RPMI8226 (cell line): ENCODE measurements around the gene SMOC2.

Experiments
- DNase-seq: peaks from one replicate; pipeline ENCODE4 v3.0.0-alpha.2; 2015

Gene SMOC2

GRCh38 chr6:168636147-168637004, 195.4 kb downstream of the SMOC2 start:
- DNase-seq = no peak

GRCh38 chr6:168637834-168638233, 196.8 kb downstream of the SMOC2 start:
- no peak for DNase-seq

DNA sequence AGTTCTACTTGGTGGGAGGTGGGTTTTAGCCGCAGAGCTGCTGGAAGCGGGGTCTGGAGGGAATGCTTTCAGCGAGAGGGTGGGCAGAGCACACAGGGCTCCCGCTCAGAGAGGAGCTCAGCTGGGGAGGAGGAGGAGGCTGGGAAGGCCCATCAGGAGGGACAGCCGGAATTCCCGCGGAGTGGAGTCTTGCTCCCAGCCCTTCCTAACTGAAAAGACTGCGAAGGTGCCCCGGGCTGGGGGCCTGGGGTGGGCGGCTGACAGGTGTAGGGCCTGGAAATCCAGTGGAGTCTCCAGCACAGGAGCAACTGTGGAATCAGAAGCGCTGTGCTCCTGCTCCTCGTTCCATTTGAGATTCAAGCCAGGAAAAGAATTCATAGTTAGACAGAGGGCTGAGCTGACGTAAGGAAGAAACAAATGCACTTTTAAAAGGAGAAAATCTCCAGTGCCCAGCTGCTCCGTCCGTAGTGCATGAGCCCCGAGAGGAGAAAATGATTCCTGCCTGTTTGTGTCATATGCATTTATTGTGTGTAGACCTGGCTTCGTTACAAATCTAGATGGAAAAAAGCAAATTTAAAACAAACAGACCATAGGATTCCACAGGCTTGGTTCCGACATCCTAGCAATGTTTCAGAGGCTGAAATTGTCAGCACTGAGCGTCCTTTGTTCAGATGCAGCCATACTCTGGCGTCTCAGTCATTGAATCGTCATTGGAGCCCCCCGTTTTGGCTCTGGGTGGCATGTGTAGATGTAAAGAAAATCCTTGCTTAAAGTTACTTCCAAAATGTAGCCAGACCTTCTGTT, 197.7 kb downstream of the SMOC2 start:
- no peak for DNase-seq

GRCh38 chr6:168640181-168640580, 199.2 kb downstream of the SMOC2 start:
- no peak for DNase-seq

DNA sequence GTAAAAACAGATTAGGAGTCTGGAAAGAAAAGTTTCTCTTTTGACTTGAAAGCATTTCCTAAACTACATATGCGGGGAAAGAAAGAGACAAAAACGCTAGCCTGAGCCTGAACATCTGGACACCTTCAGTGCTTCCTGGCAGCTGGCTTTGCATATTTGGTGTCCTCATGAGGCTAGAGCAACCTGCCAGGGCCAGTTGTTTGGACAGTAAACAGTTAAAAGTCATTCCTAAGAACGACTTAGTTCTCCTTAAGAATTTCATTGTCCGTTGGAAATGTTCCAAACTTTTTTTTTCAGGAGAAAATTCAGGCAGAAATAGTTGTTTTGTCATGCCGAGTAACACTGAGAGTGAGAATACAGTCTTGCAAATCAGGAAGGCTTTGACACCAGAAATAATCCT, 199.8 kb downstream of the SMOC2 start:
- DNase-seq = no peak

- DNase-seq = no peak
These were observed 200.5 kb downstream of the SMOC2 start for GRCh38 chr6:168641446-168641845.

DNA sequence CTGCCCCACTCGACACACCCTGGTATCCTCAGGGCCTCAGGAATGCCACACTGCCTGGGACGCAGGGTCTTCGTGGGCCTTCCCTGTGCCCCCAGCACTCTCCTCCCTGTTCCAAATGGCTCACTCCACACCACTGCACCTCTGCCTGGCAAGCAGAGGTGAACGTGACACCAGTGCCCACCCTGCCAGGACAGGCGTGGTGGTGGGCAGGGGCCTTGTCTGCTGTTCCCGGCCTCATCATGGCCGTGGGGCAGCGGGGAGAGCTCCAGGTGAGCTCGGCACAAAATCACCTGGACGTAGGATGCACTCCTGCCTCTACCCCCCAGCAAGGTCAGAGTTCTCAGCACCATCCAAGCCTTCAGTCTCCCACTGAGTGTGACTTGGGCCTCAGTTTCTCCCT, 202.4 kb downstream of the SMOC2 start:
- no peak for DNase-seq

GRCh38 chr6:168645326-168645725, 204.3 kb downstream of the SMOC2 start:
- no peak for DNase-seq

- DNase-seq = no peak
These were observed 206.3 kb downstream of the SMOC2 start for GRCh38 chr6:168647271-168647670.

DNA sequence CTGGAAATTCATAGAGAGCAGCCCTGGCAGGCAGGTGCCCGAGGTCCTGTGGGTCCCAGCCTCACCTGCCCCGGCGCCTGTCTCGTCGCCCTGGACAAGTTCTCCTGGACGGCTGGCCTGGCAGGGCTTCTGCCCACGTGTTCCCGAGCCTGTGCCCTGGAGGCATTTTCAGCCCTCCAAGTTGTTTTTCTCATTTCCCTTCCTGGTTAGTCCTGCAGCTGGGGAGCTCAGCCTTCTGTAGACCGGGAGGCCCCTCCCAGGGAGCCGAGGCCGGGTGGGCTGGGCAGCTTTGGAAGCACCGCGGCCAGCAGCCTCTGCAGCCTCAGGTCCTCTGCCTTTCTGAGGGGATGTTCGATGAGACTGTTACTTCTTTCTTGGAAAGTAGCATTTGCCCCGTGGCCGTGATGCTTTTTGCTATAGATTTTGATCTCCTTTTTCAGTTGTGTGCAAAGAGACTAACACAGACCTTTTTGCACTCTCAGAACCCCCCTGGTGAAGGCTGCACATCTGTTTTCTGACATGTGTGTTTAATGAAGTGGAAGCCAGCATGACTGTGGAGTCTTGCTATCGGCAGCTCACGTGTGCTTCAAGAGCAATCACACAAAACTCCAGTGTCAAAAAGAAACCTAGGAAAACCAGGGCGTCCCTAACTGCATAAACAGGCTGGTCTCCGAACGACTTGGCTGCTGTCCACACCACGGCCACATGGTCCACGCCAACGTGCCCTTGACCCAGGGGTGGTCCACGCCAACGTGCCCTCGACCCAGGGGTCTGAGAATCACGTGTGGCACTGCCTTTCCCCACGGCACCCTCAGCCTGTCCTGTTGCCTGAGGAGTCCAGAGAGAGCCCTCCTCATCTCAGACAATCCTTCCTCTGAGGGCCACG, 207.5 kb downstream of the SMOC2 start:
- DNase-seq = no peak

GRCh38 chr6:168649209-168649608, 208.2 kb downstream of the SMOC2 start:
- DNase-seq = no peak

DNA sequence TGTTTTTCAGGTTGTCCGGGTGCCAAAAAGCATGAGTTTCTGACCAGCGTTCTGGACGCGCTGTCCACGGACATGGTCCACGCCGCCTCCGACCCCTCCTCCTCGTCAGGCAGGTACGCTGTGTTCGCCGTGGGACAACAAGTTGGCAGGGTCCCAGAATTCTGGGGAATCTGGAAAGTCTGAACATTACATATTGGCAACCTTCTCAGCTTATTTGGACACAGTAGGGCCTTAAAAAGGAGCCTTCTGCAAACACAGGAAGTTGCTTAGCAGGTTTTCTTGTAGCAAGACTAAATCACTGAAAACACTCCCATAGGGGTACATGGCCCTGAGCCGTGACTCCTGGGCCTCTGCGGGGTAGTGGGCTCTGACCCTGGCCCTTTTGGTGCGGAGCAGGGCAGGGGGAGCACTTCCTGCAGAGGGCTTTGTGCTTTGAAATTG, 209.7 kb downstream of the SMOC2 start:
- no peak for DNase-seq

GRCh38 chr6:168655462-168656152, 214.6 kb downstream of the SMOC2 start:
- no peak for DNase-seq

DNA sequence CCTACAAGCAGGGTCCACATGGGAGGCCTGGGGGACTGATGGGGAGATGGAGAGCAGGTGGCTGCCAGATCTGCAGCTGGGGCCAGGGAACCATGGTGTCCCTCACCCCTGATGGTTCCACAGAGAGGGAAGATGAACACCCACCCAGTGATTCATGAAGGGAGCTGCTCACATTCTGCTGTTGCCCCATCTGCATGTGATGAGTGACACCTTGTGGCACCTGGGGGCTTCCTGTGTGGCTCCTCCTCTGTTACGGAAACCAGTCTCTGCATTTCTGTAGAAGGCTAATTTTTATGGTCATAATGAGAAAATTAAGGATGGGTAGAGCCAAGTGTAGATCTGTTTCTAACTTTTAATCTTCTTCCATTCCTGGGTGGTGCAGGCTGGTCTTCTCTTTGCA, 217.1 kb downstream of the SMOC2 start:
- DNase-seq = peak; percentile 10

DNA sequence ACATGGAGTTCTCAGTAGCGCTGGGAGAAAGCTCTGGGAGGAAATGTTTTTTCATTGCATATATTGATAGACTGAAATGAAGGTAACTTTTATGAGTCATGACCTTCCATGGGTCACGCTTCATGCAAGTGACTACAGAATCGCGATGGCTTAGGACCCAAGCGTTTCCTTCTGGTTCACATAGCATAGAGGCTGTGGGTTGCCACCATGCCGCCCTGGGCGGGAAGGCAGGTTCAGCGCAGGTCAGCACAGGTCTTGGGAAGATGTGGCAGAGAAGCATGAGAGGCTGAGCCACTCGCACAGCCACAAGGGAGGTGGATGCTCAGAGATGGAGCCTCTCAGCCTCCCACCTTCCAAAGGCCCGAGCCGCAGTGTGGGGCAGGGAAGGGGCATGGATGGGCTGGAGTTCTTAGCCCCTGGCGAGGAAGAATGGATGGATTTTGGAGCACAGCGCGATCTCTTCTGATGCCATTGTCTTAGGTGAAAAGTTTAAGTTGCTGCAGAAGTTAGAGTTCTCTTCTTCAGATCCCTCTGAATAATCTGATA, 219.5 kb downstream of the SMOC2 start:
- no peak for DNase-seq

GRCh38 chr6:168662301-168662936, 221.4 kb downstream of the SMOC2 start:
- no peak for DNase-seq

- DNase-seq = no peak
These were observed 222.1 kb downstream of the SMOC2 start for GRCh38 chr6:168663041-168663440.

DNA sequence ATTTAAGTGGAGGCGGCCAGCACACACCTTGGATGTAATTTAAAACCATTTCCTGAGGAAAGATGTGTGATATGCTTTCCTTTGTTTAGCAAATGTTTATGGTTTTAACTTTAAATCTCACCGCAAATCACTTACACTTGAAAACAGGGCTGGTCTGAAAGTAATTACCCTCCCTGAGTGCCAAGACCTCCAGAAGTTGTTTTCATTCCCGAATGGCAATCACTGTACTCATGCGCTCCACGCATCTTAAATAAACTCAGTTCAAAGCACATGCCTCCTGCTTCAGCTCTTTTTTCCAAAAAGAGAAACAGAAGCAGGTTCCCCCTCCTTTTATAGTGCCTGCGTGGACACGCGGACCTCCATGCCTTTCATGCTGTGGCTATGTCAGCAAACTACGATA, 224.0 kb downstream of the SMOC2 start:
- no peak for DNase-seq

GRCh38 chr6:168666170-168666569, 225.2 kb downstream of the SMOC2 start:
- no peak for DNase-seq

DNA sequence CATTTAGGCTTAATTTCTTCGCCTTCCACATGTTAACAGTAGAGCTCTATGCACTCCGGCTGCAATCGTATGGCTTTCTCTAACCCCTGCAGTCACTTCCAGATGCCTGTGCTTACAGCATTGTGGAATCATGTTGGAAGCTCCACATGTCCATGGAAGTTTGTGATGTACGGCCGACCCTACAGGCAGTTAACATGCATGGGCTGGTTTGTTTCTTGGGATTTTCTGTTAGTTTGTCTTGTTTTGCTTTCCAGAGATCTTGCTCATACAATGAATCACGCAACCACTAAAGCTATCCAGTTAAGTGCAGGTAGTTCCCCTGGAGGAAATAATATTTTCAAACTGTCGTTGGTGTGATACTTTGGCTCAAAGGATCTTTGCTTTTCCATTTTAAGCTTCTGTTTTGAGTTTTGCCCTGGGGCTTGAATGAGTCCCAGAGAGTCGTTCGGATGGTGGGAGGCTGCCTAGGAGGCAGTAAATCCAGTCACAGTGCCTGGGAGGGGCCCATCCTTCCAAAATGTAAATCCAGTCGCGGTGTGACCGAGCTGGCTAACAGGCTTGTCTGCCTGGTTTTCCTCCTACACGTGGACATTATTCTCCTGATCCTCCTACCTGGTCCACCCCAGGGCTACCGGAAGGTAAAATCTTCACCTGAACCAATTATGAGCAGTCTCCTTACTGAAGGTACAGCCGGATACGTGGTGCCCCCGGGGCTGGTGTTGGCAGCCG, 225.9 kb downstream of the SMOC2 start:
- no peak for DNase-seq

- no peak for DNase-seq
These were observed 226.4 kb downstream of the SMOC2 start for GRCh38 chr6:168667428-168667805.
